D721Med (cell line): ENCODE data around the gene FAM81A.

Experiments used
- DNase-seq: peaks from one replicate; pipeline ENCODE4 v3.0.0; 2011; ENCODE audit warnings: low spot score; ENCODE audit not compliant: insufficient read length
- FAIRE-seq: peaks from 2 replicates; lab custom pipeline; 2011; peaks lifted over from hg19 to GRCh38; lab: Jason Lieb, UNC
- CTCF ChIP-seq: IDR thresholded peaks from 2 replicates; pipeline ENCODE4 v1.5.1; 2012; ENCODE audit warnings: mild to moderate bottlenecking, control low read depth; ENCODE audit not compliant: insufficient read depth; ENCODE audit errors: missing control alignments

FAM81A gene

GRCh38 chr15:59562448-59563186 lies 124.6 kb downstream of the FAM81A start:
- FAIRE-seq (no peak), DNase-seq (no peak)
- TF ChIP-seq CTCF = no peak

GRCh38 chr15:59565299-59565698 lies 127.3 kb downstream of the FAM81A start:
- no peak for FAIRE-seq
- no peak for DNase-seq
- no peak for TF ChIP-seq CTCF

GRCh38 chr15:59567324-59567723 lies 129.3 kb downstream of the FAM81A start:
- FAIRE-seq (no peak), DNase-seq (no peak)
- no peak for TF ChIP-seq CTCF

GRCh38 chr15:59569477-59569876 lies 131.5 kb downstream of the FAM81A start:
- FAIRE-seq (no peak), DNase-seq (no peak)
- no peak for TF ChIP-seq CTCF

- DNase-seq = no peak
- FAIRE-seq = no peak
- TF ChIP-seq CTCF = no peak
These were observed 132.3 kb downstream of the FAM81A start for GRCh38 chr15:59570315-59570714.

GRCh38 chr15:59571606-59572005 lies 133.6 kb downstream of the FAM81A start:
- FAIRE-seq (no peak), DNase-seq (no peak)
- no peak for TF ChIP-seq CTCF
